ENCODE data around the gene RNF208. TPM values are rescaled to one million over a fixed set of nuclear protein-coding genes. Genes with fewer than 3 reads are reported as not detected.
A peak's percentile ranks its signal among the peaks of the same experiment; 100 is the strongest.

Gene RNF208
- polyA plus RNA-seq, 1 donor from 2014 or later: 1.5 TPM

DNA sequence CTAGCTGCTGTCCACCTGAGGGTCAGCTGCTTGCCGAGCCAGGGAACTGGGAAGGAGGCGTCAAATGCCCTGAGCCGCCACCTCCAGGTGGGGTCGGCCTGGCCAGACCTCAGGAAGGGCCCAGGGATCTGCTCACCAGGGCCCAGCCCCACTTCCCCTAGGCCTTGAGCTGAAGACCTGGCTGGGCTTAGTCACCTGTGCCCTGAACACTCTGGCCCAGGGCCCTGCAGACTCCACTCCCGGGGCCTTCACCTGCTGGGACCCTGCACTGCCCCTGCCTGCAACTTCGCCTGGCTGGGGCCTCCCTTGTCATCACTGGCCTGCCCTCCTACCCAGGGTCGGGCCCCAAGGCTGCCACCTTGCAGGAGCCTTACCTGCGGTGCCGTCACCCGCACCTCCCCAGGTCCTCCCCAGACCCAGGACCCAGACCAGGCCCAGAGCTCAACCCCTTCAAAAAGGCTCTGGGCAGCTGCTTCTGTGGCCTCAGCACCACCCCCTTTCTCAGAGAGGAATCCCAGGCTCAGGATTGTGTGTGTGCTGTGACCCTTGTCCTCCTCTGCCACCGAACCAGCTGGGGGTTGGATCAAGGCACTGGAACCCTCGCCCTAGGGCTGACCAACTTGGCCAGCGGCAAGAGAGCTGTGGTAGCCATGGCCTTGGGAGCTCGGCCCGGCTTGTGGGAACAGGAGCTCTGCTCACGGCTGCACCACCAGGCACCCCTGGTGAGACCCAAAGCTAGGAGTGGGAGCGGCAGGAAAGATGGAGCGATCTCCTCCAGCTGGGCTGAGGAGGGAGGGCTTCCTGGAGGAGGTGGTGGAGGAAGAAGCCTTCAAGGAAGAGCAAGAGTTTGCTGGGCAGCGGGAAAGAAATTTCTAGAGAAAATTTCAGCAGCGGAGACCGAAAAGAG is 31.9 kb upstream of the RNF208 start:
- TF ChIP-seq CTCF (IDR thresholded peaks at IDR 0.05; ENCODE audit: poor library complexity, severe bottlenecking) (no peak), EZH2 (IDR thresholded peaks at IDR 0.05; ENCODE audit: borderline replicate concordance, insufficient read depth, low read length, poor library complexity, severe bottlenecking) (no peak), TAF1 (IDR thresholded peaks at IDR 0.05; ENCODE audit: low read depth) (no peak), RAD21 (conservative IDR thresholded peaks at IDR 0.05) (no peak), SMC3 (conservative IDR thresholded peaks at IDR 0.05; ENCODE audit: poor library complexity) (no peak), REST (IDR thresholded peaks at IDR 0.05; ENCODE audit: borderline replicate concordance) (no peak), EP300 (conservative IDR thresholded peaks at IDR 0.05; ENCODE audit: poor library complexity, severe bottlenecking) (no peak), MXI1 (conservative IDR thresholded peaks at IDR 0.05; ENCODE audit: poor library complexity, severe bottlenecking) (no peak), POLR2AphosphoS5 (IDR thresholded peaks at IDR 0.05) (no peak)
- no peak overlapping the region for H2AFZ ChIP-seq (ENCODE audit: low read depth, low read length)
- H3K4me2 ChIP-seq (ENCODE audit: low read length): peak overlapping the region; percentile 48
- H3F3A ChIP-seq (ENCODE audit: insufficient read depth, low read length, poor library complexity, severe bottlenecking): no peaks in the 10 kb centered on the region
- H3K79me2 ChIP-seq (replicated peaks; ENCODE audit: insufficient read depth, low read length): peaks cover 10% of the 10 kb centered on the region
- H3K9me3 ChIP-seq (ENCODE audit: low read length): no peaks in the 10 kb centered on the region
- no peaks in the 10 kb centered on the region for H3K27me3 ChIP-seq (ENCODE audit: insufficient read depth, low read depth, low read length)
- H3K27ac ChIP-seq (ENCODE audit: low read length): no peak overlapping the region
- peak overlapping the region; percentile 88 for H3K9ac ChIP-seq (ENCODE audit: low read length)
- no peaks in the 10 kb centered on the region for H3K36me3 ChIP-seq (ENCODE audit: insufficient read depth, low read length)
- H3K9me2 ChIP-seq (ENCODE audit: insufficient read depth, low read length): no peaks in the 10 kb centered on the region
- no peaks in the 10 kb centered on the region for H4K20me1 ChIP-seq (ENCODE audit: insufficient read depth)
- peak overlapping the region; percentile 94 for H3K4me3 ChIP-seq (ENCODE audit: low read length)

DNA sequence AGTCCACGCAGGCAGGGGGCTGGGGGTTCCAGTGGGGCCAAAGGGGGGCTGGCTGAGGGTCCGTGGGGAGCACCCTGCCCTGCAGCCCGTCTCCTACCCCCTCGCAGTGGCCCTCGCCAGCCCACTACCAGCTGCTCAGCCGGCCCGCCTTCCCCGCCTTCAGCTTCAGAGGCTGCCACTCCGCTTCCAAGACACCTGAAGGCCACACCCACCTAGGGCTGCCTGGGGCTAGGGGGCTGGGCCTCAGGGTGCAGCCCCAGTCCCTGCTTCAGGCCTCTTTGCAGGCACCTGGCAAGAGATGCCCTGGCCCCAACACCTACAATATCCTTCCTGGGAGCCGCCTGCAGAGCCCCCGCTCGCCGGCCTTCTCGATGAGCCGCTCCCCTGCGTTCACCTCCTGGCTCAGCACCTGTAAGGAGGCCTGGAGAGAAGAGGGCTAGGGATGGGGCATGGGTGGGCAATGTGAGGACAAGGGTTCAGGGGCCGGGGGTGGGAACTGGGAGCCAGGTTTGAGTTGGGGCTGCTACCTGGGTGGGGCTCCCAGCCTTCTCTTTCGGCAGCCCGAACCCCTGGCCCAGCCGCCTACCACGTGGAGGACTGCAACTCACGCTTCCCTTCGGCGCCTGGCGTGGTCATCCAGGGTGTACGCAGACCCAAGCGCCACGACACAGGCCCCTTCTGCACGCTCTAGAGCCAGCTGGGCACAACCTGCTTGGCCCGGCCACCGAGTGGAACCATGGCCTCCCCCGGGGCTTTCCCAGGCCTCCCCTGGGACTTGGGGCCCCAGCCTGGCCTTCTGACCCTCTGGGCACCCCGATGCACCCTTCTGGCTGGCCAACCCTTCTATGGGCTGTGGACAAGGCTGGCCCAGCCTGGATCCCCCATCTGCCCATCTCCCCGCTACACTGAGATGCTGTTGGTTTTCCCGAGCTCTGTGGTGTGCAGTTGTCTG is 30.8 kb upstream of the RNF208 start:
- no peaks in the 10 kb centered on the region for H3K9me3 ChIP-seq (ENCODE audit: low read length)
- H3K9me2 ChIP-seq (ENCODE audit: insufficient read depth, low read length): no peaks in the 10 kb centered on the region
- TF ChIP-seq EP300 (conservative IDR thresholded peaks at IDR 0.05; ENCODE audit: poor library complexity, severe bottlenecking): no peak
- no peak for TF ChIP-seq SMC3 (conservative IDR thresholded peaks at IDR 0.05; ENCODE audit: poor library complexity)
- no peak for TF ChIP-seq POLR2AphosphoS5 (IDR thresholded peaks at IDR 0.05)
- no peak for TF ChIP-seq RAD21 (conservative IDR thresholded peaks at IDR 0.05)
- TF ChIP-seq REST (IDR thresholded peaks at IDR 0.05; ENCODE audit: borderline replicate concordance): no peak
- TF ChIP-seq MXI1 (conservative IDR thresholded peaks at IDR 0.05; ENCODE audit: poor library complexity, severe bottlenecking): no peak
- no peak for TF ChIP-seq EZH2 (IDR thresholded peaks at IDR 0.05; ENCODE audit: borderline replicate concordance, insufficient read depth, low read length, poor library complexity, severe bottlenecking)
- no peak for TF ChIP-seq CTCF (IDR thresholded peaks at IDR 0.05; ENCODE audit: poor library complexity, severe bottlenecking)
- TF ChIP-seq TAF1 (IDR thresholded peaks at IDR 0.05; ENCODE audit: low read depth): no peak
- H3K4me3 ChIP-seq (ENCODE audit: low read length): no peak overlapping the region
- H2AFZ ChIP-seq (ENCODE audit: low read depth, low read length): no peak overlapping the region
- H3K36me3 ChIP-seq (ENCODE audit: insufficient read depth, low read length): no peaks in the 10 kb centered on the region
- H3F3A ChIP-seq (ENCODE audit: insufficient read depth, low read length, poor library complexity, severe bottlenecking): no peaks in the 10 kb centered on the region
- H3K9ac ChIP-seq (ENCODE audit: low read length): no peak overlapping the region
- no peak overlapping the region for H3K4me2 ChIP-seq (ENCODE audit: low read length)
- no peak overlapping the region for H3K27ac ChIP-seq (ENCODE audit: low read length)
- H3K79me2 ChIP-seq (replicated peaks; ENCODE audit: insufficient read depth, low read length): peaks cover 10% of the 10 kb centered on the region
- H3K27me3 ChIP-seq (ENCODE audit: insufficient read depth, low read depth, low read length): no peaks in the 10 kb centered on the region
- H4K20me1 ChIP-seq (ENCODE audit: insufficient read depth): no peaks in the 10 kb centered on the region
